HEK293T (cell line): Measurements from ENCODE around the gene PYGO1.
"Not testable (repeated sequence)": the region's sequence is repeated elsewhere in the genome, so short reads cannot be mapped to it uniquely, and the experiment has no call there.

Source experiments
- CTCF ChIA-PET: fragments of 350-600 bp; formaldehyde crosslinking; extraction: SDS; loops from one replicate; lab custom pipeline; 2021; ENCODE audit warnings: antibody characterized with exemption, inconsistent platforms; lab: Yijun Ruan, JAX
- POLR2A ChIA-PET: fragments of 350-600 bp; formaldehyde crosslinking; extraction: SDS; loops from one replicate; lab custom pipeline; 2020; ENCODE audit warnings: antibody characterized with exemption, inconsistent platforms; lab: Yijun Ruan, JAX
- DNase-seq: peaks from one replicate; pipeline ENCODE4 v3.0.0; 2012; ENCODE audit warnings: mixed read lengths; ENCODE audit errors: extremely low spot score
- ARNT ChIP-seq: fragments of 450-650 bp; IDR thresholded peaks from 2 replicates; pipeline ENCODE4 v1.6.1; 2017; ENCODE audit warnings: mild to moderate bottlenecking
- BHLHE40 ChIP-seq: fragments of 450-650 bp; IDR thresholded peaks from 2 replicates; pipeline ENCODE4 v1.6.1; 2016; ENCODE audit warnings: mild to moderate bottlenecking, moderate library complexity, borderline replicate concordance
- CTBP1 ChIP-seq: fragments of 450-650 bp; IDR thresholded peaks from 2 replicates; pipeline ENCODE4 v1.6.1; 2016; ENCODE audit warnings: borderline replicate concordance
- ELF4 ChIP-seq: fragments of 450-650 bp; IDR thresholded peaks from 2 replicates; pipeline ENCODE4 v1.6.1; 2017; ENCODE audit warnings: antibody characterized with exemption
- FOXA1 ChIP-seq: fragments of 450-650 bp; IDR thresholded peaks from 2 replicates; pipeline ENCODE4 v1.6.1; 2016; ENCODE audit warnings: mild to moderate bottlenecking
- FOXK2 ChIP-seq: fragments of 450-650 bp; IDR thresholded peaks from 2 replicates; pipeline ENCODE4 v1.6.1; 2016; ENCODE audit warnings: mild to moderate bottlenecking
- FOXM1 ChIP-seq: fragments of 450-650 bp; IDR thresholded peaks from 2 replicates; pipeline ENCODE4 v1.6.1; 2017; ENCODE audit warnings: mild to moderate bottlenecking, borderline replicate concordance
- HDGF ChIP-seq: fragments of 450-650 bp; IDR thresholded peaks from 2 replicates; pipeline ENCODE4 v1.6.1; 2017; ENCODE audit warnings: antibody characterized with exemption, borderline replicate concordance
- L3MBTL2 ChIP-seq: fragments of 450-650 bp; conservative IDR thresholded peaks from 2 replicates; pipeline ENCODE4 v1.6.1; 2016; ENCODE audit warnings: mild to moderate bottlenecking
- LEF1 ChIP-seq: fragments of 450-650 bp; IDR thresholded peaks from 2 replicates; pipeline ENCODE4 v1.6.1; 2017; ENCODE audit warnings: mild to moderate bottlenecking, borderline replicate concordance
- NFRKB ChIP-seq: fragments of 450-650 bp; IDR thresholded peaks from 2 replicates; pipeline ENCODE4 v1.6.1; 2016; ENCODE audit warnings: mild to moderate bottlenecking, moderate library complexity
- SP1 ChIP-seq: fragments of 450-650 bp; IDR thresholded peaks from 2 replicates; pipeline ENCODE4 v1.6.1; 2017
- SUZ12 ChIP-seq: fragments of 450-650 bp; IDR thresholded peaks from 2 replicates; pipeline ENCODE4 v1.6.1; 2016; ENCODE audit warnings: mild to moderate bottlenecking
- TARDBP ChIP-seq: fragments of 450-650 bp; IDR thresholded peaks from 2 replicates; pipeline ENCODE4 v1.6.1; 2016
- ZNF384 ChIP-seq: fragments of 450-650 bp; IDR thresholded peaks from 2 replicates; pipeline ENCODE4 v1.6.1; 2016
- TF ChIP-seq, protein P1 (sequence below): fragments of 450-650 bp; IDR thresholded peaks from 2 replicates; pipeline ENCODE4 v1.6.1; 2016

Gene PYGO1

DNA sequence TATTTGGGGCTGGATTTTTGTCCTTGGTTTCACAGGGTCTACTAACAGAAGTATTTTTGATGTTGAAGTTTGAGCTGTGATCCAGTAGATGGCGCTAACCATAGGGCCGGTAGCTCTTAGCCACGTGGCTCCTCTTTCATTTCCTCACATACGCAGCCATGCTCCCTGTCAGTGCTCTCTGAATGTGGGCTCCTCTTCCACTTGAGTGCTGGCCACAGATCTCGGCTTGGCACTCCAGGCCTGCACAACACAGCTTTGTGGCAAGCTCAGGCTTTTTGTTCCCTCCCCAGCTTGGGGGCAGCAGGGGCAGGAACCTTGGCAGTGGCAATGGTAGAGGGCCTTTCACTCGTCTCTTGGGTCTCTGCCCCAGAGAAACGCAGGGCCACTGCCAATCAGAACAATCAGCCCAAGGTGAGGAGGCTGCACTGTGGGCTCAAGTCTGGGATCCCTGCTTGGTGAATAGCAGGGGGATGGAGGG, 61.5 kb downstream of the PYGO1 start:
- ChIA-PET POLR2A (no interaction called here), CTCF (interaction anchor here (0.6 to 1.0 kb wide), 3 partner anchors 10 to 55 kb away, joined by 4 to 10 read pairs (median 5); no protein-coding TSS in a partner anchor)
- TF ChIP-seq FOXM1 (no peak), L3MBTL2 (peak; percentile 80)
- peak; percentile 50 for DNase-seq

DNA sequence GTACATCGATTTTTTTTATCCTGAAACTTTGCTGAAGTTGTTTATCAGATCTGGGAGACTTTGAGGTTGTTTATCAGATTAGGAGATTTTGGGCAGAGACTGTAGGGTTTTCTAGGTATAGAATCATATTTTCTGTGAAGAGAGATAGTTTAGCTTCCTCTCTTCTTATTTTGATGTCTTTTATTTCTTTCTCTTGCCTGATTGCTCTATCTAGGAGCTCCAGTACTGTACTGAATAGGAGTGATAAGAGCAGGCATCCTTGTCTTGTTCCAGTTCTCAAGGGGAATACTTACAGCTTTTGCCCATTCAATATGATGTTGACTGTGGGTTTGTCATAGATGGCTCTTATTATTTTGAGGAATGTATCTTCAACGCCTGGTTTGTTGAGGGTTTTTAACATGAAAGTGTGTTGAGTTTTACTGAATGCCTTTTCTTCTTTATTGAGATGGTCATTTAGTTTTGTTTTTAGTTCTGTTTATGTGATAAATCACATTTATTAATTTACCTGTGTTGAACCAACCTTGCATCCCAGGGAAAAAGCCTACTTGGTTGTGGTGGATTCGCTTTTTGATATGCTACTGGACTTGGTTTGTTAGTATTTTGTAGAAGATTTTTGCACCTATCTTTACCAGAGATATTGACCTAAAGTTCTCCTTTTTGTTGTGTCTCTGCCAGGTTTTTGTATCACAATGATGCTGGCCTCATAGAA, 65.2 kb downstream of the PYGO1 start:
- ChIA-PET CTCF (no interaction called here), POLR2A (no interaction called here)
- DNase-seq = no peak
- TF ChIP-seq FOXA1 = no peak

DNA sequence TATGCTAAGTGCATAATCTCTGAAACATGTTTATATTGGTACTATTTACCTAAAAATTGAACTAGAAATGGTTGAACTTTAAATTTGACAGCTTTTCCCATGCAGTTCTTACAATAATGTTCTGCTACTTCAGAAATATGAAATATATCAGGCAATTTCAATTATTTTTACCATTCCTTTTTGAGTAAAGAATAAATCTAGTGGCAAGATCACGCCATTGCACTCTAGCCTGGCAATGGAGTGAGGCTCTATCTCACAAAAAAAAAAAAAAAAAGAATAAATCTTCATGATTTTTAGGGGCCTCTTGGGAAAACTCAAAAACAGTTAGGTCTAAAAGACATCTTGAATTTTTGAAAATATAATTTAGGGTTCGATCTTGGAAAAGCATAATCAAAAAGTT, 69.5 kb downstream of the PYGO1 start:
- POLR2A ChIA-PET = no interaction called here
- TF ChIP-seq ELF4 (no peak), ZNF384 (peak; percentile 63)
- CTCF ChIA-PET = no interaction called here
- DNase-seq = no peak

DNA sequence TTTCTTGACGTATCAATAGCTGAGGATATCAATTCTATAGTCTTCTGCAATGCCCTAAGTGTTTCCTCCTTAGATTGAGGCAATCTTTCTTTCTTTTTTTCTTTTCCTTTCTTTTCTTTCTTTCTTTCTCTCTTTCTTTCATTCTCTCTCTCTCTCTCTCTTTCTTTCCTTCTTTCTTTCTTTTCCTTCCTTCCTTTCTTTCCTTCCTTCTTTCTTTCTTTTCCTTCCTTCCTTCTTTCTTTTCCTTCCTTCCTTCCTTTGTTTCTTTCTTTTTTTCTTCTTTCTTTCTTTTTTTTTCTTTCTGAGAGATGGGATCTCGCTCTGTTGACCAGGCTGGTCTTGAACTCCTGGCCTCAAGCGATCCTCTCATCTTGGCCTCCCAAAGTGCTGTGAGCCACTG, 70.1 kb downstream of the PYGO1 start:
- ChIA-PET CTCF (no interaction called here), POLR2A (no interaction called here)
- DNase-seq = no peak
- TF ChIP-seq NFRKB (no peak), FOXA1 (no peak), ARNT (no peak), HDGF (no peak), TARDBP (no peak), LEF1 (no peak), SUZ12 (no peak), CTBP1 (no peak)
- TF ChIP-seq, protein P1, sequence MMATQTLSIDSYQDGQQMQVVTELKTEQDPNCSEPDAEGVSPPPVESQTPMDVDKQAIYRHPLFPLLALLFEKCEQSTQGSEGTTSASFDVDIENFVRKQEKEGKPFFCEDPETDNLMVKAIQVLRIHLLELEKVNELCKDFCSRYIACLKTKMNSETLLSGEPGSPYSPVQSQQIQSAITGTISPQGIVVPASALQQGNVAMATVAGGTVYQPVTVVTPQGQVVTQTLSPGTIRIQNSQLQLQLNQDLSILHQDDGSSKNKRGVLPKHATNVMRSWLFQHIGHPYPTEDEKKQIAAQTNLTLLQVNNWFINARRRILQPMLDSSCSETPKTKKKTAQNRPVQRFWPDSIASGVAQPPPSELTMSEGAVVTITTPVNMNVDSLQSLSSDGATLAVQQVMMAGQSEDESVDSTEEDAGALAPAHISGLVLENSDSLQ = no peak

DNA sequence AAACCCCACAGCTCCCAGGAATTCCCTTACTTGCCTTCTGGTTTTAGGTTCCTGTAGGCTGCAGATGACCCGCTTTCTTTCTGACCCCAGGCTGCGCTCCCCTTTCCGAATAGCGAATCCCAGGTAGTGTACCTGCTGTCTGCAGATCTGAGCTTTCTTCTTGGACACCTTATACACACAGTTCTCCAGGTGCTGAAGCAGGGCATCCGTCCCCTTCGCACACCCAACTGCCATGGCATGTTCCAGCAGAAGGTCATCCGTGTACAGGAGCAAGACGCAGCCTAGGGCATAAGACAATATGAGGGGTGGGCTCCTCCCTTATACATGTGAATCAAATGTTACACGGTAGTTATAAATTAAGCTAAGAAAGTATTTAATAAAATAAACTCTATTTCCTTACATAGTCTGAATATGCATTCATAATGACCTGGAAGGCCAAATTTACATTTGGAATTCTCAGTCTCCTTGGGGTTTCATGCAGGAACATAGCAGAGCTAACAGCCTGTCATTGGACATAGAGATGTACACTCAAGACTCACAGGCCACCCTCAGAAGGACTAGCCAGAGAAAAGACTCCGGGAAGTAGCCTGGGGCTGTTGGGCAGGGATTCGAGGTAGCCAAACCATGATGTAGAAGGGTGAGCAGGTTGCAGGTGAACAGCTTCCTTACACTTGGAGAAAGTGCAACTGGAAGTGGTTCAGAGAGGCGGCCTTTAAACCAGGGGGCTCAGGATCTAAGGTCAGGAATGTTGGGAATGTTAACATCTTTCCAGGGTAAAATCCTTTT, 72.0 kb downstream of the PYGO1 start:
- ChIA-PET POLR2A (no interaction called here), CTCF (no interaction called here)
- no peak for DNase-seq
- no peak for TF ChIP-seq LEF1

DNA sequence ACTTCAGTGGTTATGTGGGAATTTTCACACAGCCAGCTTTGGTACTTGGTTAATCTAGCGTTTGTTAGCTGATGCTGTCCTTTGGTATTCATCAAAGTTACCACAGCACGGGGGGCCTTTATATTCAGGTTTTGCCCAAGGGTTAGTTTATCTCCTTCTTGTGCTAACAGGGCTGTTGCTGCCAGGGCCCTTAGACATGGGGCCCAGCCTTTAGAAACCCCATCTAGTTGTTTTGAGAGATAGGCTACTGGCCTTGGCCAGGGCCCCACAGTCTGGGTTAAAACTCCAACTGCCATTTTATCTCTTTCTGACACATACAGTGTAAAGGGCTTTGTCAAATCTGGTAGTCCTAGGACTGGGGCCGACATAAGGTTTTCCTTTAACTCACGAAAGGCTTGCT, 72.7 kb downstream of the PYGO1 start:
- TF ChIP-seq FOXK2 = no peak
- TF ChIP-seq FOXM1 = no peak
- TF ChIP-seq, protein P1 = no peak
- no peak for TF ChIP-seq HDGF
- no peak for TF ChIP-seq CTBP1
- no peak for TF ChIP-seq ARNT
- no peak for TF ChIP-seq NFRKB
- no peak for TF ChIP-seq SP1
- TF ChIP-seq TARDBP = no peak
- no peak for TF ChIP-seq BHLHE40
- TF ChIP-seq L3MBTL2 = no peak
- TF ChIP-seq ZNF384 = no peak
- no peak for TF ChIP-seq ELF4
- no peak for TF ChIP-seq FOXA1
- TF ChIP-seq SUZ12 = no peak
- TF ChIP-seq LEF1 = no peak
- CTCF ChIA-PET = no interaction called here
- POLR2A ChIA-PET = no interaction called here
- no peak for DNase-seq

DNA sequence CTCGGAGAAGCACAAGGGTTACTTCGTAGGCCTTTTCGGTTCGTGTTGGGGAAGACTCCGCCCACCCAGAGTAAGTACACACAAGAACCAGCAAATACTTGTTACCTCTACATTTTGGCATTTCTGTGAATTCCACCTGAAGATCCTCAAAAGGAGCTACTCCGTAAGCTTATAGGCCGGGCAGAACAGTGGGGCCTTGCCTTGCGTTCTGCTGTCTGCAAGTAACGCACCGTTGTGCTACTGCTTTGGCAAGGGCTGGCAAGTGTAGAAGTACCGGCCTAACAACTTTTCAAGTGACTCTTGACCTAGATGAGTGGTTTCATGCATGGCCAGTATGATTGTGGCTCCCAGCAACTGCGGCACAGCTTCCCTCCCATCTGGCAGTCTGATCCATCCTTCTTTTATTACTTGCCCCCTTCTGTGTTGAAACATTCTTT, 73.7 kb downstream of the PYGO1 start:
- TF ChIP-seq ELF4 = no peak
- TF ChIP-seq NFRKB = no peak
- no peak for TF ChIP-seq FOXM1
- TF ChIP-seq SUZ12 = no peak
- TF ChIP-seq FOXA1 = no peak
- TF ChIP-seq BHLHE40 = no peak
- TF ChIP-seq LEF1 = no peak
- TF ChIP-seq ZNF384 = no peak
- TF ChIP-seq SP1 = no peak
- no peak for TF ChIP-seq FOXK2
- TF ChIP-seq CTBP1 = no peak
- TF ChIP-seq, protein P1 = no peak
- TF ChIP-seq ARNT = no peak
- no peak for TF ChIP-seq TARDBP
- TF ChIP-seq L3MBTL2 = no peak
- POLR2A ChIA-PET = no interaction called here
- DNase-seq = no peak
- CTCF ChIA-PET = no interaction called here

DNA sequence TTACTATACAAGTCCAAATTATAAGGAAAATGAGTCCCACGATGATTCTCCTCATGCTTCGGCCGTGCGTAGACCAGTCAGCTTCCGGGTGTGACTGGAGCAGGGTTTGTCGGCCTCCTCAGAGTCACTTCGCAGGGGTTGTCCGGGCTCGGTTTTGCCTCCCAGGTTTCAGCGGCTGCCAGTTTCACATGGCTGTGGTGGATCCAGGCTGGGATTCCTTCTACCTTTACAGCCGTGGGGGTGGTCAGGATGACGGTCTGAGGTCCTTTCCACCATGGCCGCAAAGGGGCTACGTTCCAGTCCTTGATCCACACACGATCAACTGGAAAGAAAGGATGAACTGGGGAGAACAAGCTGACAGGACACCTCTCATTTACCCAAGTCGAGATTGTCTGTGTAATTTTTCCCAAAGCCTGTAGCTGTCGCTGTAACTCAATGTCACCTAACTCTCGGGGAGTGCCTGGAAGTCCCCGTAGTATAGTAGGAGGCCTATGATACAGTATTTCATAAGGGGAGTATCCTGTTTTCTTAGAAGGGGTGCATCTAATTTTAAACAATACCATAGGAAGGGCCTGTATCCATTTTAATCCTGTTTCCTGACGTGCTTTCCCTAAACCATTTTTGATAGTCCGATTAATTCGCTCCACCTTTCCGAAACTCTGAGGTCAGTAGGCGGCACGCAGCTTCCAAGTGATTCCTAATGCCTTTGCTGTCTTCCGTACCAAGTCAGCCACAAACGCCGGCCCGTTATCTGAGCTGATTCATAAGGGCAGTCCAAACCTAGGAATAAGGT, 74.3 kb downstream of the PYGO1 start:
- DNase-seq, POLR2A ChIA-PET, CTCF ChIA-PET: not testable (repeated sequence)
